Mesothelial cell of epicardium (in vitro differentiated cells): ENCODE measurements around the gene TTC32. TPM values are rescaled to one million over a fixed set of nuclear protein-coding genes. Genes with fewer than 3 reads are reported as not detected.

Source experiments
- DNase-seq, 2 experiments: peaks; one replicate each; pipeline ENCODE4 v3.0.0; 2021; ENCODE audit warnings: low spot score in 2 of 2; ENCODE audit not compliant: unreplicated experiment in 2 of 2
- H3K27ac Mint-ChIP-seq: 2 replicates; pipeline ENCODE4 v1.8.0; 2021; ENCODE audit warnings: mixed read lengths
- H3K27me3 Mint-ChIP-seq: 2 replicates; pipeline ENCODE4 v1.8.0; 2021; ENCODE audit warnings: low read depth, mixed read lengths
- H3K36me3 Mint-ChIP-seq: 2 replicates; pipeline ENCODE4 v1.8.0; 2021; ENCODE audit warnings: mixed read lengths
- H3K4me1 Mint-ChIP-seq: 2 replicates; pipeline ENCODE4 v1.8.0; 2021; ENCODE audit warnings: mixed read lengths
- H3K4me3 Mint-ChIP-seq: 2 replicates; pipeline ENCODE4 v1.8.0; 2021; ENCODE audit warnings: mild to moderate bottlenecking, moderate library complexity, mixed read lengths
- H3K9me3 Mint-ChIP-seq: 2 replicates; pipeline ENCODE4 v1.8.0; 2021; ENCODE audit warnings: mixed read lengths
- total RNA-seq: library from RNA; stranded (reverse); gene quantifications from 3 replicates; pipeline ENCODE4 v1.2.1, GENCODE V29; 2021
- TF ChIP-seq, protein P1 (sequence below): fragments of 200-600 bp; sonication (generic); IDR thresholded peaks from one replicate; pipeline ENCODE4 v1.5.0; 2021; ENCODE audit warnings: antibody characterized with exemption; ENCODE audit not compliant: unreplicated experiment

TTC32 gene
- total RNA-seq, 1 donor from 2014 or later = 16.8 TPM

GRCh38 chr2:19863303-19864041 lies 38.3 kb downstream of the TTC32 start:
- H3K27ac Mint-ChIP-seq = no peak overlapping the region

DNA sequence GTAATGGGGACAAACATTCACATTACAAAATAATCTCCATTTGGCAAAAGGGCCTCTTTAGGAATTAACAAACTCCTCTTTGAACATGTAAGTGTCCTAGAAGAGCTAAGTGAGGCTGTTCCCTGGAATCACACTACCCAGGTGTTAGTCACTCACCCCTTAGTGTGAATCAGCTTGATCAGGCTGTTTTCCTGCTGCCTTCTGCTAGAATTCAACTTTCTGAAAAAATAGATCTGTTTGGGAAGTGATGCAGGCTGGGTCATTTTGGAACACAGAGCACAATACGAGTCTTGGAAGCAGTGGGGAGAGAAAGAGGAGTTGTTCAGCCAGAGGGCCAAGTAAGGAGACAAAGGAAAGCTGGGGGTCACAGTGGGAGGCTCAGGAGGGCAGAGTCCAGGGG lies 40.0 kb downstream of the TTC32 start:
- Mint-ChIP-seq H3K36me3 (no peaks in the 10 kb centered on the region), H3K4me3 (no peak overlapping the region), H3K27me3 (peaks cover 20% of the 10 kb centered on the region), H3K27ac (no peak overlapping the region), H3K9me3 (no peaks in the 10 kb centered on the region), H3K4me1 (peaks cover 8% of the 10 kb centered on the region)
- DNase-seq = no peak
- TF ChIP-seq, protein P1, sequence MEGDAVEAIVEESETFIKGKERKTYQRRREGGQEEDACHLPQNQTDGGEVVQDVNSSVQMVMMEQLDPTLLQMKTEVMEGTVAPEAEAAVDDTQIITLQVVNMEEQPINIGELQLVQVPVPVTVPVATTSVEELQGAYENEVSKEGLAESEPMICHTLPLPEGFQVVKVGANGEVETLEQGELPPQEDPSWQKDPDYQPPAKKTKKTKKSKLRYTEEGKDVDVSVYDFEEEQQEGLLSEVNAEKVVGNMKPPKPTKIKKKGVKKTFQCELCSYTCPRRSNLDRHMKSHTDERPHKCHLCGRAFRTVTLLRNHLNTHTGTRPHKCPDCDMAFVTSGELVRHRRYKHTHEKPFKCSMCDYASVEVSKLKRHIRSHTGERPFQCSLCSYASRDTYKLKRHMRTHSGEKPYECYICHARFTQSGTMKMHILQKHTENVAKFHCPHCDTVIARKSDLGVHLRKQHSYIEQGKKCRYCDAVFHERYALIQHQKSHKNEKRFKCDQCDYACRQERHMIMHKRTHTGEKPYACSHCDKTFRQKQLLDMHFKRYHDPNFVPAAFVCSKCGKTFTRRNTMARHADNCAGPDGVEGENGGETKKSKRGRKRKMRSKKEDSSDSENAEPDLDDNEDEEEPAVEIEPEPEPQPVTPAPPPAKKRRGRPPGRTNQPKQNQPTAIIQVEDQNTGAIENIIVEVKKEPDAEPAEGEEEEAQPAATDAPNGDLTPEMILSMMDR = no peak

More at GRCh38 chr2:19863303-19864041, 38.3 kb downstream of the TTC32 start:
- Mint-ChIP-seq H3K36me3 (no peaks in the 10 kb centered on the region), H3K4me1 (peaks cover 3% of the 10 kb centered on the region), H3K27me3 (peaks cover 28% of the 10 kb centered on the region), H3K4me3 (peak overlapping the region; percentile 41), H3K9me3 (no peaks in the 10 kb centered on the region)
- TF ChIP-seq, protein P1 = peak; percentile 97
- DNase-seq = peak; percentile 54 to 84

DNA sequence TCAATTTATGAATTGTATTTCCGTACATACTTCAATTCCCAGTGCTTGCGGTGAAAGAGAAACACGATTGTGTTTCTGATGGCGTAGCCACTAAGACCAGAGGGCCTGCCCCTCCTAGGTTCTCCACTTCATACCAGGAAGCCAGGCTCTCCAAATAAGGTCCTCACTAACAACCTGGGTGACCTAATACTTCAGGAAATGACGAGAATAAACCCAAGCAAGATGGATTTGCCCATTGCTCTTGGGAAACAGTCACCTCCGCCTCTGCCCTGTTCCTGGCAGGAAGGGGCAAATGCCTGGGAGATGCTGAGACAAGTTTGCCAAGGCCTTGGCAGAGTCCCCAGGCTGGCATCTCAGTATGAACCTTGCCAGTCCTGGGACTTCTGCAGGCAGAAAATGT lies 41.8 kb downstream of the TTC32 start:
- no peak overlapping the region for H3K27ac Mint-ChIP-seq
- H3K4me1 Mint-ChIP-seq = peaks cover 23% of the 10 kb centered on the region
- H3K9me3 Mint-ChIP-seq = no peaks in the 10 kb centered on the region
- no peaks in the 10 kb centered on the region for H3K36me3 Mint-ChIP-seq
- no peak overlapping the region for H3K4me3 Mint-ChIP-seq
- H3K27me3 Mint-ChIP-seq = peaks cover 20% of the 10 kb centered on the region
- DNase-seq = no peak
- TF ChIP-seq, protein P1 = no peak

- Mint-ChIP-seq H3K27ac (no peak overlapping the region), H3K9me3 (no peaks in the 10 kb centered on the region), H3K4me3 (no peak overlapping the region), H3K27me3 (peaks cover 16% of the 10 kb centered on the region), H3K36me3 (no peaks in the 10 kb centered on the region), H3K4me1 (peaks cover 23% of the 10 kb centered on the region)
- DNase-seq = no peak
- TF ChIP-seq, protein P1 = no peak
Measured at GRCh38 chr2:19859565-19859964, 42.2 kb downstream of the TTC32 start.

DNA sequence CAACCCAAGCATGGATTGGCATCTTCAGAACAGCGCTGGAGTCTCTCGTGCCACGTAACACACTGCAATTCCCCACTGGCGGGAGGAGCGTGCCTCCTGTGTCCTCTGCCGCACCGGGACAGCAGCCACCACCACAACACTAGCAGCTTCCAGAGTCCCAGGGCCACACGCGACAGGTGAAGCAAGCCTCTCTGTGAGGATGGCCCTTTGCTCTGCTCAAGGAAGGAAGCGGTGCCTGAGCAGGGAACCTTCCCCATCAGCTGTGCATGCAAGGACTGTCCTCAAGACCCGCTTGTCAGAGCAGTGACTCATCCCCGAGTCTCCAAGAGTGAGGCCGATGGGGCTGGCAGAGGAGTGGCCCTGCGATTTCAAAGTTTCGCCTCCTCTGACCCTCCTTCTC lies 44.0 kb downstream of the TTC32 start:
- Mint-ChIP-seq H3K4me3 (no peak overlapping the region), H3K4me1 (peaks cover 23% of the 10 kb centered on the region), H3K27ac (no peak overlapping the region), H3K9me3 (no peaks in the 10 kb centered on the region), H3K36me3 (no peaks in the 10 kb centered on the region), H3K27me3 (peaks cover 7% of the 10 kb centered on the region)
- DNase-seq = no peak
- TF ChIP-seq, protein P1 = no peak

DNA sequence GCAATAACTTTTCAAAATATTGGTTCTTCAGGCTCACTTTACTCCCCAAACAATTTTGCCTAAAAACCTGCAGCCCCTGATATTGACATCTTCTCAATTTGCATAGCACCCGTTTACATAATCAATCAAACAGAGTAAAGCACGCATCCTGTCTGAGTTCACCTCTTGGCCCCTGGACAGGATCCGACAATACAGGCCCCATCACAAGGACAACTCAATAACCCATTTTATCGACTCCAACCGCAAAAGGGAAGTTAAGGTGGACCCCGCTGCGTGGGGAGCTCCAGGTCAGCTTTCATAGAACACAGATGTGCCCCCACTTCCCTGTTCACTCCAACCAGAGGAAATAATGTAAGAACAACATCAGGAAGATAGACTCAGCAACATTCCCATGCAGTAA lies 44.7 kb downstream of the TTC32 start:
- H3K36me3 Mint-ChIP-seq = no peaks in the 10 kb centered on the region
- TF ChIP-seq, protein P1 = no peak
- no peak overlapping the region for H3K27ac Mint-ChIP-seq
- H3K9me3 Mint-ChIP-seq = no peaks in the 10 kb centered on the region
- H3K4me3 Mint-ChIP-seq = no peak overlapping the region
- H3K27me3 Mint-ChIP-seq = peaks cover 3% of the 10 kb centered on the region
- peaks cover 23% of the 10 kb centered on the region for H3K4me1 Mint-ChIP-seq
- DNase-seq = no peak
